Daoy (cell line): ENCODE results near the gene CAMK1D. TPM values are rescaled to one million over a fixed set of nuclear protein-coding genes. Genes with fewer than 3 reads are reported as not detected.

Source experiments
- DNase-seq: peaks from one replicate; pipeline ENCODE4 v3.0.0-alpha.2; 2015; ENCODE audit warnings: low read depth
- total RNA-seq: library from RNA; depleted of rRNA; stranded (reverse); fragments of >200 nt; shearing (Covaris generic); gene quantifications from 2 replicates; pipeline ENCODE4 v1.2.3, GENCODE V29; 2014

The CAMK1D gene
- total RNA-seq, 1 experiment from 2014 or later, result 6.1 TPM

- no peak for DNase-seq
These were observed 405.7 kb downstream of the CAMK1D start for GRCh38 chr10:12755075-12755474.

- no peak for DNase-seq
These were observed 408.0 kb downstream of the CAMK1D start for GRCh38 chr10:12757351-12757750.

- DNase-seq, result no peak
These were observed 408.9 kb downstream of the CAMK1D start for GRCh38 chr10:12758271-12758670.

GRCh38 chr10:12766223-12766622 lies 416.9 kb downstream of the CAMK1D start:
- DNase-seq, result no peak

GRCh38 chr10:12768156-12769100 lies 419.1 kb downstream of the CAMK1D start:
- DNase-seq, result peak; percentile 32

- DNase-seq, result no peak
These were observed 420.1 kb downstream of the CAMK1D start for GRCh38 chr10:12769323-12770044.

- DNase-seq, result no peak
These were observed 422.8 kb downstream of the CAMK1D start for GRCh38 chr10:12771981-12772760.

GRCh38 chr10:12772797-12773587 lies 423.6 kb downstream of the CAMK1D start:
- DNase-seq, result no peak

GRCh38 chr10:12774204-12774894 lies 425.0 kb downstream of the CAMK1D start:
- no peak for DNase-seq

GRCh38 chr10:12777840-12778585 lies 428.7 kb downstream of the CAMK1D start:
- no peak for DNase-seq

- DNase-seq, result no peak
These were observed 431.6 kb downstream of the CAMK1D start for GRCh38 chr10:12780634-12781601.

- no peak for DNase-seq
These were observed 432.6 kb downstream of the CAMK1D start for GRCh38 chr10:12781976-12782375.

- peak; percentile 24 for DNase-seq
These were observed 433.2 kb downstream of the CAMK1D start for GRCh38 chr10:12782537-12782936.

GRCh38 chr10:12783293-12783692 lies 433.9 kb downstream of the CAMK1D start:
- no peak for DNase-seq

GRCh38 chr10:12784646-12785045 lies 435.3 kb downstream of the CAMK1D start:
- no peak for DNase-seq

- DNase-seq, result no peak
These were observed 436.1 kb downstream of the CAMK1D start for GRCh38 chr10:12785415-12785831.

GRCh38 chr10:12787297-12787696 lies 437.9 kb downstream of the CAMK1D start:
- DNase-seq, result no peak

GRCh38 chr10:12788277-12788676 lies 438.9 kb downstream of the CAMK1D start:
- no peak for DNase-seq

GRCh38 chr10:12790270-12790669 lies 440.9 kb downstream of the CAMK1D start:
- DNase-seq, result no peak
